CD4-positive, alpha-beta T cell (primary cell): ENCODE data around the gene MAMDC2. TPM values are rescaled to one million over a fixed set of nuclear protein-coding genes. Genes with fewer than 3 reads are reported as not detected.

ENCODE experiments used
- ATAC-seq: fragments of 200-7000 bp; cut with Tn5 transposase; one replicate; pipeline ENCODE4 v1.10.0; 2022; ENCODE audit warnings: mild to moderate bottlenecking; ENCODE audit not compliant: poor library complexity
- CTCF ChIA-PET: fragments of 350-600 bp; sonication (Branson Sonifier 250); formaldehyde crosslinking; loops from one replicate; lab custom pipeline; 2021; ENCODE audit warnings: antibody characterized with exemption, inconsistent platforms; lab: Charles Lee
- POLR2A ChIA-PET: fragments of 350-600 bp; sonication (Branson Sonifier 250); formaldehyde crosslinking; loops from one replicate; lab custom pipeline; 2021; ENCODE audit warnings: antibody characterized with exemption, inconsistent platforms; lab: Charles Lee
- DNase-seq, 14 experiments: peaks; one replicate each; pipeline ENCODE4 v3.0.0-alpha.2; 2013 to 2020; ENCODE audit warnings: mixed read lengths in 2 of 14
- H3K27ac ChIP-seq, 2 donors: one replicate each; pipeline versions ENCODE4 v1.5.1 to v1.7.0; 2013; ENCODE audit warnings: low read length in 2 of 2, low read depth in 1 of 2, mild to moderate bottlenecking in 1 of 2
- H3K27me3 ChIP-seq, 2 experiments: 1 replicate in 1 of 2; 2 replicates in 1 of 2; pipeline versions ENCODE4 v1.6.1 to v1.7.0; 2013; ENCODE audit warnings: low read length in 2 of 2, control low read depth in 1 of 2, mild to moderate bottlenecking in 1 of 2, moderate library complexity in 1 of 2; ENCODE audit not compliant: insufficient read depth in 2 of 2, control insufficient read depth in 1 of 2
- H3K36me3 ChIP-seq: one replicate; pipeline ENCODE4 v1.6.1; 2013; ENCODE audit warnings: low read length, control low read depth; ENCODE audit not compliant: insufficient read depth
- H3K4me1 ChIP-seq: one replicate; pipeline ENCODE4 v1.6.1; 2013; ENCODE audit warnings: low read length, control low read depth; ENCODE audit not compliant: insufficient read depth
- H3K4me3 ChIP-seq: one replicate; pipeline ENCODE4 v1.5.1; 2013; ENCODE audit warnings: mild to moderate bottlenecking, low read length, moderate library complexity
- H3K9me3 ChIP-seq, 2 experiments: 1 replicate in 1 of 2; 2 replicates in 1 of 2; pipeline versions ENCODE4 v1.6.1 to v1.7.0; 2013; ENCODE audit warnings: low read length in 2 of 2, mild to moderate bottlenecking in 2 of 2, control low read depth in 1 of 2, moderate library complexity in 1 of 2; ENCODE audit not compliant: control insufficient read depth in 1 of 2, insufficient read depth in 1 of 2
- H3K27ac Mint-ChIP-seq: one replicate; pipeline ENCODE4 v1.8.0; 2020; ENCODE audit warnings: mixed read lengths
- H3K27me3 Mint-ChIP-seq: one replicate; pipeline ENCODE4 v1.8.0; 2021; ENCODE audit warnings: mixed read lengths
- H3K36me3 Mint-ChIP-seq: one replicate; pipeline ENCODE4 v1.8.0; 2021; ENCODE audit warnings: low read depth, mixed read lengths
- H3K4me1 Mint-ChIP-seq: one replicate; pipeline ENCODE4 v1.8.0; 2021; ENCODE audit warnings: low read depth, mixed read lengths
- H3K4me3 Mint-ChIP-seq: one replicate; pipeline ENCODE4 v1.8.0; 2020; ENCODE audit warnings: mild to moderate bottlenecking, mixed read lengths
- H3K9me3 Mint-ChIP-seq: one replicate; pipeline ENCODE4 v1.8.0; 2020; ENCODE audit warnings: mixed read lengths
- CTCF ChIP-seq: fragments of 200-600 bp; IDR thresholded peaks from one replicate; pipeline ENCODE4 v1.8.0; 2022; ENCODE audit warnings: antibody characterized with exemption, mild to moderate bottlenecking
- intact Hi-C, 2 experiments: fragments of 100-400 bp; cut with DNase I in 1 of 2; cut with micrococcal nuclease in 1 of 2; formaldehyde crosslinking; loops; one replicate each; pipeline versions ENCODE4 v1.15.1 to v1.9.0; 2023 to 2025; cut with DNase I, micrococcal nuclease
- total RNA-seq, 174 experiments: library from RNA in 2 of 174; stranded (reverse) in 2 of 174; gene quantifications; one replicate each; pipeline ENCODE4 v1.2.3 and lab custom pipeline; 2021 to 2026

The MAMDC2 gene
- total RNA-seq, 2 experiments from 2014 or later: 0.08 TPM; not detected in 1

- TF ChIP-seq CTCF: no peak
- Histone ChIP-seq H3K27ac (no peak overlapping the region), H3K27me3 (no peaks in the 10 kb centered on the region), H3K9me3 (no peaks in the 10 kb centered on the region), H3K36me3 (no peaks in the 10 kb centered on the region), H3K4me1 (no peaks in the 10 kb centered on the region), H3K4me3 (no peak overlapping the region)
- Mint-ChIP-seq H3K27me3 (peaks cover 4% of the 10 kb centered on the region), H3K9me3 (no peaks in the 10 kb centered on the region), H3K36me3 (no peaks in the 10 kb centered on the region), H3K4me1 (no peaks in the 10 kb centered on the region), H3K27ac (no peak overlapping the region), H3K4me3 (no peak overlapping the region)
- no peak for DNase-seq
- POLR2A ChIA-PET: no interaction called here
- intact Hi-C loops: no loop called here
- CTCF ChIA-PET: no interaction called here
- no peak for ATAC-seq
Measured at GRCh38 chr9:70013598-70014196, 30.0 kb upstream of the MAMDC2 start.

GRCh38 chr9:70015099-70015498, 28.5 kb upstream of the MAMDC2 start:
- ATAC-seq: no peak
- ChIA-PET CTCF (no interaction called here), POLR2A (no interaction called here)
- DNase-seq: no peak
- H3K4me1 ChIP-seq: no peaks in the 10 kb centered on the region
- H3K27ac Mint-ChIP-seq: no peak overlapping the region
- no peak overlapping the region for H3K27ac ChIP-seq
- H3K36me3 ChIP-seq: no peaks in the 10 kb centered on the region
- no peak overlapping the region for H3K4me3 ChIP-seq
- no peak overlapping the region for H3K4me3 Mint-ChIP-seq
- H3K9me3 Mint-ChIP-seq: no peaks in the 10 kb centered on the region
- intact Hi-C loops: no loop called here
- H3K9me3 ChIP-seq: no peaks in the 10 kb centered on the region
- H3K27me3 ChIP-seq: no peaks in the 10 kb centered on the region
- peaks cover 4% of the 10 kb centered on the region for H3K27me3 Mint-ChIP-seq
- no peak for TF ChIP-seq CTCF
- H3K4me1 Mint-ChIP-seq: no peaks in the 10 kb centered on the region
- no peaks in the 10 kb centered on the region for H3K36me3 Mint-ChIP-seq

- no peaks in the 10 kb centered on the region for H3K4me1 ChIP-seq
- intact Hi-C loops: no loop called here
- Mint-ChIP-seq H3K27me3 (peaks cover 19% of the 10 kb centered on the region), H3K9me3 (no peaks in the 10 kb centered on the region), H3K27ac (no peak overlapping the region), H3K4me3 (no peak overlapping the region), H3K36me3 (no peaks in the 10 kb centered on the region), H3K4me1 (no peaks in the 10 kb centered on the region)
- H3K27ac ChIP-seq: no peak overlapping the region
- no peak for ATAC-seq
- TF ChIP-seq CTCF: no peak
- ChIA-PET POLR2A (no interaction called here), CTCF (no interaction called here)
- H3K36me3 ChIP-seq: no peaks in the 10 kb centered on the region
- no peak for DNase-seq
- H3K9me3 ChIP-seq: peaks cover 0 to 3% of the 10 kb centered on the region in 2 experiments
- H3K4me3 ChIP-seq: no peak overlapping the region
- H3K27me3 ChIP-seq: peaks cover 0 to 3% of the 10 kb centered on the region in 2 experiments
Measured at GRCh38 chr9:70020217-70020616, 23.4 kb upstream of the MAMDC2 start.
